ENCODE data around the gene MAGEC2.

MAGEC2 gene

DNA sequence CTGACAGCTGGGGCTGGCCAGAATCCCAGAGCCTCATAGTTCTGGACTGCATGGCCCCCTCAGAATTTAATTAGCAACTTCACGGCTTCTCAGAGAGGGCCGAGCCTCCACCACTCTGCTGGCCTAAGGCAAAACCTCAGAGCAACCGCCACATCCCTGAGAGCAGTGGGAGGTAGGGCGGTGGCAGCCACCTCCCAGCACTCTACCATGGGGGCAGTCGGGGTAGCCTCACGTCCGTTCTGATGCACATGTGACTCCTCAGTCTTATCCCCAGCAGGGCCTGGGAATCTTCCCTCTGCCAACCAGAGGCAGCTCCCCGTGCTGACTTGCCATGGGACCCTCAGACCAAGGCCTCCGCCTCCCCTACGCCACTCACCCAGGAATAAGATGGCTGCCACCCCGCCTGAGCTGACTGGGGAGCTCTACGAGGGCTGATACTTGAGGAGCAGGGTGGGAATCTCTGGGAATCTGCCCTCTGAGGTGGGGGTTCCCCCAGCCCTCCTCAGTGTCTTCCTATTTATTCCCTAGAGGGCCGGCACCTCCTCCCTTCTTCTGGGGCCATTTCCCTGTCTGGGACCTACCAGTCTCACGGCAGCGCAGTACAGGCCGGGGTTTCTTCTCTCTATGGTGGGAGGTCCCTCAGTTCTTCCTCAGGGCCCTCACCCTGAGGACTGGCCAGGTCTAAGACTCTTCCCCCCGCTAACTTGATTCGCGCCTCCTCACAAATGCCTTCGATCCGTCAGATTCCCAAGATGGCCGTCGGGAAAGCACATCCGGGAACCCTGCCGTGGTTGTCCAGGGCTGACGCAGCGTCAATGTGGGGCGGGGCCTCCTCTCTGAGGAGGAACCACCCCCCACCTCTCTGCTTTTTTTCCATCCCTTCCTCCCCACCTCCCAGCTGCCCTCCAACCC lies at the start of gene MAGEC2:
MAGEC2 (minus strand) TSS at position 769 of the 912 bp plus-strand sequence. CDS start 1,303 bp downstream, outside the sequence.
- H3K36me3 ChIP-seq: no peaks in the 10 kb centered on the region
- intact Hi-C loops (cut with DNase I; ENCODE audit: low total_unique reads): no loop called here
- H3K9me3 ChIP-seq: no peaks in the 10 kb centered on the region
- H3K27ac ChIP-seq: no peak within 1 kb of the TSS
- TF ChIP-seq CTCF (IDR thresholded peaks at IDR 0.05): no peak
- no peak for DNase-seq
- no peaks in the 10 kb centered on the region for H3K27me3 ChIP-seq
- H3K4me3 ChIP-seq: no peak within 1 kb of the TSS
- no peaks in the 10 kb centered on the region for H3K4me1 ChIP-seq

DNA sequence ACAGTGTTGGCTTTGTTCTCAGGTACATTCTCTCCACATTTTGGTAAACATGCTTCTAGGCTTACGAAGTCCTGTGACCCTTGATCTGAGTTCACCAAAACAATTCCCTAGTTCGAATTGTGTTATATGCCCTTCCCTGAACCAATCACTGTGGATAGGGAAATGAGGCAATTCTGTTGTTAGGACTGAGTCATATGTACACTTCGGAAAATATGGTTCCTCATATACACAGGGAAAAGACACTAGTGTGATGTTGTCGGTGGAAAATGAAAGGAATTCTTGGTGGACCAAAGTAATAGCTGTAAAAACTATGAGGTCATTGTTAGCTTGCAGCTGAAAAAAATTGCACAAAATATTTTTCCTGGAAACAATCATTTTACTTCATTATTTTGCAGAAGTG lies 46.6 kb upstream of the MAGEC2 start:
- Histone ChIP-seq H3K36me3 (no peaks in the 10 kb centered on the region), H3K27me3 (no peaks in the 10 kb centered on the region), H3K9me3 (no peaks in the 10 kb centered on the region), H3K4me3 (no peak overlapping the region), H3K27ac (no peak overlapping the region), H3K4me1 (no peaks in the 10 kb centered on the region)
- no peak for DNase-seq
- TF ChIP-seq CTCF (IDR thresholded peaks at IDR 0.05): no peak
- intact Hi-C loops (cut with DNase I; ENCODE audit: low total_unique reads): no loop called here

- H3K4me1 ChIP-seq: no peaks in the 10 kb centered on the region
- H3K27ac ChIP-seq: no peak overlapping the region
- no peak for DNase-seq
- TF ChIP-seq CTCF (IDR thresholded peaks at IDR 0.05): no peak
- no peak overlapping the region for H3K4me3 ChIP-seq
- intact Hi-C loops (cut with DNase I; ENCODE audit: low total_unique reads): no loop called here
- H3K36me3 ChIP-seq: no peaks in the 10 kb centered on the region
- H3K27me3 ChIP-seq: no peaks in the 10 kb centered on the region
- H3K9me3 ChIP-seq: no peaks in the 10 kb centered on the region
Observed at GRCh38 chrX:142251202-142251601, 46.1 kb upstream of the MAGEC2 start.

GRCh38 chrX:142250502-142250901 lies 45.4 kb upstream of the MAGEC2 start:
- H3K4me1 ChIP-seq: no peaks in the 10 kb centered on the region
- H3K27me3 ChIP-seq: no peaks in the 10 kb centered on the region
- H3K9me3 ChIP-seq: no peaks in the 10 kb centered on the region
- no peak for DNase-seq
- no peak overlapping the region for H3K4me3 ChIP-seq
- H3K27ac ChIP-seq: no peak overlapping the region
- H3K36me3 ChIP-seq: no peaks in the 10 kb centered on the region
- no peak for TF ChIP-seq CTCF (IDR thresholded peaks at IDR 0.05)
- intact Hi-C loops (cut with DNase I; ENCODE audit: low total_unique reads): no loop called here

DNA sequence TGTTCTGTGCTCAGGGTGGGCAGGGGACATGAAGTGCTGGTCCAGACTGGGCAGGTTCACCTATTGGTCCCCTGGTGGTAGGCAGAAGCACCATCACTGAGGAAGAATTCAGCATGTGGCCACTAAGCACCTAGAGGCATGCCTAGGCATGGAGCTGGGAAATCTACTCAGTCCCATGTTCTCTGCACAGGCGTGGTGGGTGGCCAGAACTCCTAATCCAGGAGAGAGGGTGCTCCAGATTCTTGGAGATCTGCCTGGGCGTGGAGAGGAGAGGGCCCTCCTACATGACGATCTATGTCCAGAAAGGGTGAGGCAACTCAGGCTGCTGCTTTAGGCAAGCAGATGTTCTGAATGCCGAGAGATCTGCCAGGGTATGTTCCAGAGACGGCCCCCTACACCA lies 44.6 kb upstream of the MAGEC2 start:
- Histone ChIP-seq H3K4me3 (no peak overlapping the region), H3K27ac (no peak overlapping the region), H3K4me1 (no peaks in the 10 kb centered on the region), H3K27me3 (no peaks in the 10 kb centered on the region), H3K36me3 (no peaks in the 10 kb centered on the region), H3K9me3 (no peaks in the 10 kb centered on the region)
- TF ChIP-seq CTCF (IDR thresholded peaks at IDR 0.05): no peak
- intact Hi-C loops (cut with DNase I; ENCODE audit: low total_unique reads): no loop called here
- DNase-seq: no peak
